PC-3 (cell line): ENCODE results near the gene ISCA2.

Source experiments
- EZH2 ChIP-seq: fragments of 300-600 bp; sonication (generic); IDR thresholded peaks from one replicate; pipeline ENCODE4 v1.6.1; 2017; ENCODE audit warnings: antibody characterized with exemption, mild to moderate bottlenecking, low read length; ENCODE audit not compliant: unreplicated experiment
- EZH2phosphoT487 ChIP-seq: fragments of 300-600 bp; sonication (generic); IDR thresholded peaks from 2 replicates; pipeline ENCODE4 v1.6.1; 2018; ENCODE audit warnings: mild to moderate bottlenecking, antibody characterized with exemption, low read length, borderline replicate concordance
- TF ChIP-seq, protein P1 (sequence below): fragments of 300-600 bp; sonication (generic); conservative IDR thresholded peaks from 2 replicates; pipeline ENCODE4 v1.5.1; 2017; ENCODE audit warnings: antibody characterized with exemption, low read depth, mild to moderate bottlenecking, low read length

DNA sequence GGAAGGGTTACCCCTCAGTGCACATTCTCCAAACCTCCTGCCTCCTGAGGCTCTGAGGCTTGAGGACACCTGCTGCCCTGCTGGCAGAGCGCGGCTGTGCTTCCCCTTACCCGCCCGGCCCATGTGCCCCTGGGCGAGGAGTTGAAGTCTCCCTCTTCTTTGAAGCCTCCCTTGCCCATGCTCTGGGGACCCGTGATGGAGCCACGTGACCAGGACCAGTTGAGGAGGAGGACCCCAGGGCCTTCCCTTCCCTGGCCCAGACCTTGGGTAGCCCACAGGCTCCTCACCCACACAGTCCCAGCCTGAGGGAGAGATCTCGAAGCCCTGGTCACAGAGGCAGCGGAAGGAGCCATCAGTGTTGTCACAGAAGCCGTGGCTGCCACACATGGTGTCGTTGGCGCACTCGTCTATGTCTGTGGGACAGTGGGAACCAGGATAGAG, 12.9 kb downstream of the ISCA2 start:
- TF ChIP-seq, protein P1, sequence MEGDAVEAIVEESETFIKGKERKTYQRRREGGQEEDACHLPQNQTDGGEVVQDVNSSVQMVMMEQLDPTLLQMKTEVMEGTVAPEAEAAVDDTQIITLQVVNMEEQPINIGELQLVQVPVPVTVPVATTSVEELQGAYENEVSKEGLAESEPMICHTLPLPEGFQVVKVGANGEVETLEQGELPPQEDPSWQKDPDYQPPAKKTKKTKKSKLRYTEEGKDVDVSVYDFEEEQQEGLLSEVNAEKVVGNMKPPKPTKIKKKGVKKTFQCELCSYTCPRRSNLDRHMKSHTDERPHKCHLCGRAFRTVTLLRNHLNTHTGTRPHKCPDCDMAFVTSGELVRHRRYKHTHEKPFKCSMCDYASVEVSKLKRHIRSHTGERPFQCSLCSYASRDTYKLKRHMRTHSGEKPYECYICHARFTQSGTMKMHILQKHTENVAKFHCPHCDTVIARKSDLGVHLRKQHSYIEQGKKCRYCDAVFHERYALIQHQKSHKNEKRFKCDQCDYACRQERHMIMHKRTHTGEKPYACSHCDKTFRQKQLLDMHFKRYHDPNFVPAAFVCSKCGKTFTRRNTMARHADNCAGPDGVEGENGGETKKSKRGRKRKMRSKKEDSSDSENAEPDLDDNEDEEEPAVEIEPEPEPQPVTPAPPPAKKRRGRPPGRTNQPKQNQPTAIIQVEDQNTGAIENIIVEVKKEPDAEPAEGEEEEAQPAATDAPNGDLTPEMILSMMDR, result no peak
- TF ChIP-seq EZH2, result no peak
- TF ChIP-seq EZH2phosphoT487, result no peak
